Measurements from ENCODE around the gene SLC35E4.
A peak's percentile ranks its signal among the peaks of the same experiment; 100 is the strongest.

Gene SLC35E4

DNA sequence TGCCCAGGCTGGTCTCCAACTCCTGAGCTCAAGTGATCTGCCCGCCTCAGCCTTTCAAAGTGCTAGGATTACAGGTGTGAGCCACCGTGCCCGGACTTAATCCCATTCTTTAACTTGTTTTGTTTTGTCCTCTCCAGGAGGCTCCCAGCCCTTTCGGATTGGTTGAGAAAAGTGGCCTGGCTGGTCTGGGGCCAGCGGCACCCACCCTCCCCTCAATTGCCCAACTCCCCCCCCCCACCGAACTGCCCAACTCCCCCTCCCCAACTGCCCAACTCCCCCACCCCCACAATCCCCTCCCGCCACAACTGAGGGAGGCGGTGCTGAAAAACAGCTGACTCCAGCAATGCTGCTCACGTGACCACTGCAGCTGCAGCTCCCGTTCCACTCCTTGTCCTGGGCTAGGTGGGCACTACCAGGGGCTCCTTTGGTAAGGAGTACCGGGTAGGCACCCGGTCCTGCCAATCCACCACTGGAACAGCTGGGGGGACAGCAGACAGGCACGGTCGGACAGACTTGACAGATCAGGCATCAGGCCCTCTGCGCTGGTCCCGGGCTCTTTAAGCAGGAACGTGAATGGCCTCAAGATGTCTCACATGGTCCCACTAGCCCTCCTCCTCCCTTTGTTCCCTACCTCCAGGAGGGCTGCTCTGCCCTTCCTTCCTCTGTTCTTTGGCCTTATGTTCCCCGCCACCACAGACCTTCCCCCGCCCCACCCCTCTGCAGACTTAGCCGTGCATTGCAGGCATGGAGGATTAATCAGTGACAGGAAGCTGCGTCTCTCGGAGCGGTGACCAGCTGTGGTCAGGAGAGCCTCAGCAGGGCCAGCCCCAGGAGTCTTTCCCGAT, 28.9 kb upstream of the SLC35E4 start, which contains the start of gene TCN2:
TCN2 (plus strand) TSS at position 720 of the 845 bp plus-strand sequence. CDS start 158 bp downstream, outside the sequence.
- peak; percentile 39 for DNase-seq (ENCODE audit: extremely low read depth, low read depth)

DNA sequence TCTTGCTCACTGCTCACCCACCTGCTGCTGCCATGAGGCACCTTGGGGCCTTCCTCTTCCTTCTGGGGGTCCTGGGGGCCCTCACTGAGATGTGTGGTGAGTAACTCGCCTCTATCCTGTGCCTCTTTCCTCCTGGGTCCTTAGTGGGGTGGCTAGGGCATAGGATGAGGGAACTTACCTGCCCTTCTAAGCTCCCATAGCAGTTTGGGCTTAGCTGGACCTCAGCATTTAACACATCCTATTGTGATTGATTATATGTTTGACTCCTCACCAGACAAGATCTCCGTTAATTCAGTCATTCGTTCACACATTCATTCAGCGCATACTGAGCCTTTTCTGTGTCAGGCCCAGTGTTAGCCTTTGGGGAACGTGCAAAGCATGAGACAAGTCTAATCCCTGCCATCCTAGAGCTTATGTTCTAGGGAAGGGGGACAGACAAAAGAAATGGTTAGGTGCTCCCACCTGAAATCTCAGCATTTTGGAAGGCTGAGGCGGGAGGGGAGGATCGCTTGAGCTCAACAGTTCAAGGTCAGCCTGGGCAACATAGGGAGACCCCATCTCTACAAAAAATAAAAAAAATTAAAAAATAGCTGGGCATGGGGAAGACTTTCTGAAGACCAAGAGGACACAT, 28.2 kb upstream of the SLC35E4 start:
- DNase-seq (ENCODE audit: extremely low read depth, low read depth), result no peak
- TF ChIP-seq, protein P1, sequence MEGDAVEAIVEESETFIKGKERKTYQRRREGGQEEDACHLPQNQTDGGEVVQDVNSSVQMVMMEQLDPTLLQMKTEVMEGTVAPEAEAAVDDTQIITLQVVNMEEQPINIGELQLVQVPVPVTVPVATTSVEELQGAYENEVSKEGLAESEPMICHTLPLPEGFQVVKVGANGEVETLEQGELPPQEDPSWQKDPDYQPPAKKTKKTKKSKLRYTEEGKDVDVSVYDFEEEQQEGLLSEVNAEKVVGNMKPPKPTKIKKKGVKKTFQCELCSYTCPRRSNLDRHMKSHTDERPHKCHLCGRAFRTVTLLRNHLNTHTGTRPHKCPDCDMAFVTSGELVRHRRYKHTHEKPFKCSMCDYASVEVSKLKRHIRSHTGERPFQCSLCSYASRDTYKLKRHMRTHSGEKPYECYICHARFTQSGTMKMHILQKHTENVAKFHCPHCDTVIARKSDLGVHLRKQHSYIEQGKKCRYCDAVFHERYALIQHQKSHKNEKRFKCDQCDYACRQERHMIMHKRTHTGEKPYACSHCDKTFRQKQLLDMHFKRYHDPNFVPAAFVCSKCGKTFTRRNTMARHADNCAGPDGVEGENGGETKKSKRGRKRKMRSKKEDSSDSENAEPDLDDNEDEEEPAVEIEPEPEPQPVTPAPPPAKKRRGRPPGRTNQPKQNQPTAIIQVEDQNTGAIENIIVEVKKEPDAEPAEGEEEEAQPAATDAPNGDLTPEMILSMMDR (IDR thresholded peaks at IDR 0.05; ENCODE audit: low read depth, low read length), result no peak

More for the DNA sequence above, 28.9 kb upstream of the SLC35E4 start, which contains the start of gene TCN2:
- TF ChIP-seq, protein P1 (IDR thresholded peaks at IDR 0.05; ENCODE audit: low read depth, low read length), result no peak

DNA sequence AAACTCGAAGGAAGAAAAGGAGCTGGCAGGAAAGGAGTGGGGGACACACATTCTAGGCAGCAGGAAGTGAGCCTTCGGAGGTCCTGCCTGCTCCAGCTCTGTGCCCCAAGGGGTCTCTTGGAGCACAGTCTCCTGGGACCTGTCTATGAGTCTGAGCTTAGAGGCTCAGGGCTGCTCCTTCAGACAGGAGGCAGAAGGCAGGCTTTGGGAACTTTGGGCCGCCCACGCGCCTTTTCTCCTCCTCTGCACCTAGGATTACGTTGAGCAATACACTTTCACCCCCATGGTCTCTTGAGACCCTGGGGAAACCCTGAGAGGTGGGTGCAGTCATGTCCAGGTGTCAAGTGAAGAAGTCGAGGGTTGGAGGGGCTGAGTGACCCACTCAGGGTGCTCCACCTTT, 27.6 kb upstream of the SLC35E4 start:
- TF ChIP-seq, protein P1 (IDR thresholded peaks at IDR 0.05; ENCODE audit: low read depth, low read length), result no peak
- no peak for DNase-seq (ENCODE audit: extremely low read depth, low read depth)

DNA sequence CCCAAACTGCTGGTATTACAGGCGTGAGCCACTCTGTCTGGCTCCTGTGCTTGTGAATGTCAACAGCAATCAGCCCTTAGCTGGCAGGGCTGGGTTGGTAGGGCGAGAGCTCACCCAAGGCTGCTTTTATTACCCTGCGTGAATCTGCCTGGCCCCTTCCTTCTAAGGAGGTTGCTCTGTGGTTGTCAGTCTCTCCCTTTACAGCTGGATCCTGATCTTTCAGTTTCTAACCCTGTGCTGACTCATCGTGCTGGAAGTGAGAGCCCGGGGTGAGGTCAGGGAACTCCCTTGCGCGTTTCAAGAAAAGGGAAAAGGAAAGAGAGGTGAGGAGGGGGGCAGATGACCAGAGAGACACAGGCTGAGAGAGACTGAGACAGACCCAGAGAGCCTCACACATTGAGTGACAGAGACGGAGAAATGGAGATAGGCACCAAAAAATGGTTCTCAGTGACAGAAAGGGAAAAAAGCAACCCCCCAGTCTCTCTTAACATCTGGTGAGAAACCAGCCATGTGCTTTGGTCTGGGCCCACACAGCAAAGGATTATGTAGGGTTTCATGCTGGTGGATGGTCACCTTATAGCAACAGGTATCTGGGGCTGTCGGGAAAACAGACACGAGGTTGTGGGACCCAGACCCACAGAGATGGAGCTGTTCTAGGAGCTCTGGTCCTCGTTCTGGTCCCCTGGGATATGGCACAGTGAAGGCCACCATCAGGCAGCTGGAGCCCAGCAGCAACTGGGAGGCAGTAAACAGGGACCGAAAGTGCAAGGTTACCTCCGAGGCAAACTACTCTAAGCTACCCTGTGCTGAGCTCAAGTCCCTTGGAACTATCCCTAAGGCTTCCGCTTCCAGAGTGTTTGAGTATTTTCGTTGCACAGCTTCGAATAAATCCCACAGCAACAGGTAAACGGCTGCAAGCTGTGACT, 26.1 kb upstream of the SLC35E4 start:
- TF ChIP-seq, protein P1 (IDR thresholded peaks at IDR 0.05; ENCODE audit: low read depth, low read length), result no peak

DNA sequence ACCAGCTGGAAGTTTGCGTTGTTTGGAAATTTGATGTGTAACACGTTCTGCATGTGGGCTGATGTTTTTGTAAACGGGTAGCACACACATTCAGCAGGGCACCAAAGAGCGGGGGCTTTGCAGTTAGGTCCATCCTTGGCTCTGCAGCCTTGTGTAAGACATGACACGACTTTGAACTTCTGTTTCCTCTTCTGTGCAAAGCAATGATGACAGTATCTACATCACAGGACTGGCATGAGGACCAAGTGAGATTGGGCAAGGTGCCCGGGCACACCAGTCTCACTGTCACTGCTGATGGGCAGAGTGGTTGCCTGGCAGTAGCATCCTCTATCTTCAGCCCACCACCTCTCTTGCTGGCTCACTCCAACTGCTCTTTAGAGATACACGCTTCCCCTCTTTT, 25.3 kb upstream of the SLC35E4 start:
- TF ChIP-seq, protein P1 (IDR thresholded peaks at IDR 0.05; ENCODE audit: low read depth, low read length), result no peak
- DNase-seq (ENCODE audit: extremely low read depth, low read depth), result no peak

More for the DNA sequence above, 26.1 kb upstream of the SLC35E4 start:
- peak; percentile 36 for DNase-seq (ENCODE audit: extremely low read depth, low read depth)

DNA sequence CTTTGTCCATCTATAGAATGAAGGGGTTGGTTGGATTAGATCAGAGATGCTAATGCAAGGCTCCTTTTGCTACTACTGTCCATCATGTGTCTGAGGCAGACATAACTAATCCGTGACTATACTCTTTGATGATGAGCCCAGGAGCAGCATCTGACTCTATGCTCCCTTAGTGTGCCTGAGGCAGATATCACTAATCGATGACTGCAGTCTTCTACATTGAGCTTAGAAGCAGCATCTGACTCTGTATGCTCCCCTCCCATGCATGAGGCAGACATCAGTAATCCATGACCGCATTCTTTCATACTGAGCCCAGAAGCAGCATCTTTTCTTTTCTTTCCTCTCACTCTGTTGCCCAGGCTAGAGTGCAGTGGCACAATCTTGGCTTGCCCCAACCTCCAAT, 24.4 kb upstream of the SLC35E4 start:
- DNase-seq (ENCODE audit: extremely low read depth, low read depth), result no peak
- TF ChIP-seq, protein P1 (IDR thresholded peaks at IDR 0.05; ENCODE audit: low read depth, low read length), result no peak
